T-cell (primary cell): ENCODE measurements around the gene GDAP2. TPM values are rescaled to one million over a fixed set of nuclear protein-coding genes. Genes with fewer than 3 reads are reported as not detected.

ENCODE experiments used
- ATAC-seq, 4 experiments: fragments of 200-7000 bp in 3 of 4; fragments of 150-1000 bp in 1 of 4; cut with Tn5 transposase; replicated peaks in 1 of 4; 1 replicate in 3 of 4; 2 replicates in 1 of 4; pipeline ENCODE4 v1.10.0; 2021; ENCODE audit warnings: moderate library complexity in 3 of 4, mild to moderate bottlenecking in 2 of 4, moderate number of reproducible peaks in 1 of 4
- CTCF ChIA-PET, 2 donors: fragments of 300-600 bp; sonication (Branson Sonifier 250); formaldehyde crosslinking; loops; one replicate each; lab custom pipeline; 2022; ENCODE audit warnings: antibody characterized with exemption in 2 of 2; lab: Charles Lee
- POLR2A ChIA-PET, 2 donors: fragments of 300-600 bp; sonication (Branson Sonifier 250); formaldehyde crosslinking; loops; one replicate each; lab custom pipeline; 2022; ENCODE audit warnings: antibody characterized with exemption in 2 of 2; lab: Charles Lee
- DNase-seq, 35 experiments: peaks; one replicate each; pipeline versions ENCODE4 v3.0.0 to v3.0.0-alpha.2; 2013 to 2023
- H3K27ac ChIP-seq: one replicate; pipeline ENCODE4 v1.5.1; 2013; ENCODE audit warnings: low read length
- H3K27me3 ChIP-seq, 2 experiments: replicated peaks in 1 of 2; 1 replicate in 1 of 2; 2 replicates in 1 of 2; pipeline versions ENCODE4 v1.6.1 to v1.7.0; 2013; ENCODE audit warnings: low read length in 1 of 2, mixed read lengths in 1 of 2; ENCODE audit not compliant: control insufficient read depth in 2 of 2, insufficient read depth in 2 of 2; ENCODE audit errors: extremely low read depth in 1 of 2
- H3K36me3 ChIP-seq, 2 donors: 1 replicate in 1 of 2; 2 replicates in 1 of 2; pipeline versions ENCODE4 v1.6.1 to v1.7.0; 2013; ENCODE audit warnings: low read length in 1 of 2; ENCODE audit not compliant: control insufficient read depth in 2 of 2, insufficient read depth in 1 of 2; ENCODE audit errors: extremely low read depth in 1 of 2
- H3K4me1 ChIP-seq, 2 experiments: 1 replicate in 1 of 2; 2 replicates in 1 of 2; pipeline versions ENCODE4 v1.6.1 to v1.7.0; 2013; ENCODE audit warnings: low read length in 2 of 2, mixed read lengths in 1 of 2; ENCODE audit not compliant: insufficient read depth in 2 of 2, control insufficient read depth in 1 of 2; ENCODE audit errors: extremely low read depth in 1 of 2
- H3K4me3 ChIP-seq, 2 donors: 1 replicate in 1 of 2; 2 replicates in 1 of 2; pipeline versions ENCODE4 v1.5.1 to v1.7.0; 2013; ENCODE audit warnings: mild to moderate bottlenecking in 2 of 2, low read length in 1 of 2, moderate library complexity in 1 of 2; ENCODE audit not compliant: control insufficient read depth in 1 of 2; ENCODE audit errors: extremely low read depth in 1 of 2
- H3K9me3 ChIP-seq: 2 replicates; pipeline ENCODE4 v1.7.0; 2013
- H3K27ac Mint-ChIP-seq, 2 donors: one replicate each; pipeline ENCODE4 v1.8.0; 2020 to 2021; ENCODE audit warnings: mild to moderate bottlenecking in 2 of 2, mixed read lengths in 2 of 2
- H3K27me3 Mint-ChIP-seq, 2 donors: one replicate each; pipeline ENCODE4 v1.8.0; 2021 to 2022; ENCODE audit warnings: mixed read lengths in 2 of 2
- H3K36me3 Mint-ChIP-seq: one replicate; pipeline ENCODE4 v1.8.0; 2021; ENCODE audit warnings: mixed read lengths
- H3K4me1 Mint-ChIP-seq, 3 donors: one replicate each; pipeline ENCODE4 v1.8.0; 2020 to 2022; ENCODE audit warnings: mixed read lengths in 3 of 3, mild to moderate bottlenecking in 1 of 3
- H3K4me3 Mint-ChIP-seq, 3 donors: one replicate each; pipeline ENCODE4 v1.8.0; 2020 to 2022; ENCODE audit warnings: mild to moderate bottlenecking in 3 of 3, mixed read lengths in 3 of 3, moderate library complexity in 3 of 3
- H3K9me3 Mint-ChIP-seq, 3 donors: one replicate each; pipeline ENCODE4 v1.8.0; 2020 to 2022; ENCODE audit warnings: mixed read lengths in 3 of 3
- WGBS: methylation state at CpG from one replicate; pipeline ENCODE4 v1.1.5; 2013; ENCODE audit warnings: missing lambda C conversion rate; ENCODE audit not compliant: insufficient coverage; 5-methylcytosine and 5-hydroxymethylcytosine counted together
- total RNA-seq, 35 experiments: library from RNA in 6 of 35; stranded (reverse) in 6 of 35; fragments of 120-200 nt in 1 of 35; gene quantifications; one replicate each; pipeline versions ENCODE4 v1.2.1 to v1.2.4 and lab custom pipeline; 2013 to 2026

Gene GDAP2
- total RNA-seq, 5 donors from 2014 or later (not counting 1 experiment from before 2014, with no cell fraction given): 19.9 to 26.4 (median 23.3) TPM

DNA sequence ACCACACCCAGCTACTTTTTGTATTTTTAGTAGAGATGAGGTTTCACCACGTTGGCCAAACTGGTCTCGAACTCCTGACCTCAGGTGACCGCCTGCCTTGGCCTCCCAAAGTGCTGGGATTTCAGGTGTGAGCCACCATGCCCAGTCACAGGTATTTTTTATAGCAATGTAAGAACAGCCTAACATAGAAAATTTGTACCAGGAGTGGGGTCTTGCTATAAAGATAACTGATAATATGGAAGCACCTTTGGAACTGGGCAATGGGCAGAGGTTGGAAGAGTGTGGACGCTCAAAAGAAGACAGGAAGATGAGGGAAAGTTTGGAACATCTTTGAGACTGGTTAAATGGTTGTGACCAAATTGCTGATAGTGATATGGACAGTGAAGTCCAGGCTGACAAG lies 99.2 kb downstream of the GDAP2 start:
- Histone ChIP-seq H3K9me3 (no peaks in the 10 kb centered on the region), H3K36me3 (no peaks in the 10 kb centered on the region), H3K27me3 (peaks cover 0 to 11% of the 10 kb centered on the region in 2 experiments), H3K27ac (no peak overlapping the region), H3K4me3 (no peak overlapping the region), H3K4me1 (no peaks in the 10 kb centered on the region)
- DNase-seq (no peak), ATAC-seq (no peak)
- ChIA-PET CTCF (no interaction called here), POLR2A (no interaction called here)
- H3K27ac Mint-ChIP-seq: no peak overlapping the region
- peaks cover 4% of the 10 kb centered on the region for H3K36me3 Mint-ChIP-seq
- H3K4me3 Mint-ChIP-seq: no peak overlapping the region
- H3K27me3 Mint-ChIP-seq: peaks cover 4 to 28% of the 10 kb centered on the region in 2 donors
- H3K9me3 Mint-ChIP-seq: peaks cover 9 to 16% (median 14%) of the 10 kb centered on the region in 3 donors
- H3K4me1 Mint-ChIP-seq: no peaks in the 10 kb centered on the region
- WGBS: 57% methylated on average over 1 of the region's 4 CpGs

GRCh38 chr1:117828201-117828600 lies 101.2 kb downstream of the GDAP2 start:
- H3K27me3 Mint-ChIP-seq: peaks cover 8 to 34% of the 10 kb centered on the region in 2 donors
- H3K4me1 ChIP-seq: no peaks in the 10 kb centered on the region
- no peaks in the 10 kb centered on the region for H3K36me3 Mint-ChIP-seq
- no peak overlapping the region for H3K4me3 Mint-ChIP-seq
- H3K4me1 Mint-ChIP-seq: no peaks in the 10 kb centered on the region
- DNase-seq (no peak), ATAC-seq (no peak)
- H3K9me3 ChIP-seq: no peaks in the 10 kb centered on the region
- H3K36me3 ChIP-seq: no peaks in the 10 kb centered on the region
- no peak overlapping the region for H3K27ac ChIP-seq
- 79% methylated on average over 2 of the region's 4 CpGs for WGBS
- H3K9me3 Mint-ChIP-seq: peaks cover 9 to 16% (median 11%) of the 10 kb centered on the region in 3 donors
- H3K27ac Mint-ChIP-seq: no peak overlapping the region
- ChIA-PET CTCF (no interaction called here), POLR2A (no interaction called here)
- H3K4me3 ChIP-seq: no peak overlapping the region
- H3K27me3 ChIP-seq: peaks cover 0 to 14% of the 10 kb centered on the region in 2 experiments

DNA sequence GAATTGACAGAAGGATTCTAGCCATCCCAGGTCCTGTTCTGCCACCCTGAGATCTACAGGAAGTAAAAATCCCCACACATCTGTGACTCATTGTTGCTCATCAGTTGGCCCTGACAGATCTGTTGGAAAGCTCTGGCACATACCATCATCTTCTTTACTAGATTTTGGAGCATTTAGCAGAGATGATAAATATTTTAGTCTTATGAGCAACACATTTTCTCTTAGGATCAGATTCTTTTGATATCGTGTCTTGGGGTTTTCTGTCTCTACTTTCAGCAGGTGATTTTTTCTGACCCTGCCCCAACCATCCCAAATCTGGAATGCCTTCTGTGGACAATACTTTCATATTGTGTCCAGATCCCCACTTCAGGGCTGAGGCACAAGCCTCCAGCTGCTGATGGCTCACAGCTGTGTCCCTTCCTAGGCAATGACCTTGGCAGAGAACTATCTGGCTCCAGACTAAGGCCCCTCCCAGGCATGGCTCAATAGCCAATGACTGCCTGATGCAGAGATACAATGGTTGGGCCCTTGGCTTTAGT lies 102.8 kb downstream of the GDAP2 start:
- no peak for ATAC-seq
- POLR2A ChIA-PET: no interaction called here
- Histone ChIP-seq H3K27ac (no peak overlapping the region), H3K27me3 (peaks cover 0 to 14% of the 10 kb centered on the region in 2 experiments), H3K4me3 (no peak overlapping the region), H3K4me1 (no peaks in the 10 kb centered on the region), H3K36me3 (no peaks in the 10 kb centered on the region), H3K9me3 (no peaks in the 10 kb centered on the region)
- Mint-ChIP-seq H3K27me3 (peaks cover 8 to 33% of the 10 kb centered on the region in 2 donors), H3K9me3 (peaks cover 5 to 13% (median 9%) of the 10 kb centered on the region in 3 donors), H3K4me1 (no peaks in the 10 kb centered on the region), H3K4me3 (no peak overlapping the region), H3K27ac (no peak overlapping the region), H3K36me3 (no peaks in the 10 kb centered on the region)
- CTCF ChIA-PET: no interaction called here
- no peak for DNase-seq
- WGBS: 100% methylated on average over 1 of the region's 1 CpG

- Histone ChIP-seq H3K9me3 (no peaks in the 10 kb centered on the region), H3K36me3 (no peaks in the 10 kb centered on the region), H3K4me3 (no peak overlapping the region), H3K27me3 (peaks cover 0 to 14% of the 10 kb centered on the region in 2 experiments), H3K27ac (no peak overlapping the region), H3K4me1 (no peaks in the 10 kb centered on the region)
- H3K9me3 Mint-ChIP-seq: peaks cover 5 to 16% (median 12%) of the 10 kb centered on the region in 3 donors
- no peaks in the 10 kb centered on the region for H3K36me3 Mint-ChIP-seq
- H3K27me3 Mint-ChIP-seq: peaks cover 8 to 33% of the 10 kb centered on the region in 2 donors
- ChIA-PET POLR2A (no interaction called here), CTCF (no interaction called here)
- no CpG with 5 or more reads among the region's 2 CpGs for WGBS
- H3K27ac Mint-ChIP-seq: no peak overlapping the region
- no peak overlapping the region for H3K4me3 Mint-ChIP-seq
- DNase-seq (no peak), ATAC-seq (no peak)
- H3K4me1 Mint-ChIP-seq: no peaks in the 10 kb centered on the region
Measured at GRCh38 chr1:117826119-117826518, 103.3 kb downstream of the GDAP2 start.

- Histone ChIP-seq H3K27me3 (peaks cover 0 to 14% of the 10 kb centered on the region in 2 experiments), H3K27ac (no peak overlapping the region), H3K9me3 (no peaks in the 10 kb centered on the region), H3K4me3 (no peak overlapping the region), H3K4me1 (no peaks in the 10 kb centered on the region), H3K36me3 (no peaks in the 10 kb centered on the region)
- H3K4me3 Mint-ChIP-seq: no peak overlapping the region
- DNase-seq (no peak), ATAC-seq (no peak)
- no peak overlapping the region for H3K27ac Mint-ChIP-seq
- H3K27me3 Mint-ChIP-seq: peaks cover 8 to 33% of the 10 kb centered on the region in 2 donors
- 40% methylated on average over 1 of the region's 2 CpGs for WGBS
- CTCF ChIA-PET: no interaction called here
- H3K9me3 Mint-ChIP-seq: peaks cover 3 to 13% (median 9%) of the 10 kb centered on the region in 3 donors
- POLR2A ChIA-PET: no interaction called here
- no peaks in the 10 kb centered on the region for H3K36me3 Mint-ChIP-seq
- H3K4me1 Mint-ChIP-seq: no peaks in the 10 kb centered on the region
Measured at GRCh38 chr1:117825414-117825813, 104.0 kb downstream of the GDAP2 start.

DNA sequence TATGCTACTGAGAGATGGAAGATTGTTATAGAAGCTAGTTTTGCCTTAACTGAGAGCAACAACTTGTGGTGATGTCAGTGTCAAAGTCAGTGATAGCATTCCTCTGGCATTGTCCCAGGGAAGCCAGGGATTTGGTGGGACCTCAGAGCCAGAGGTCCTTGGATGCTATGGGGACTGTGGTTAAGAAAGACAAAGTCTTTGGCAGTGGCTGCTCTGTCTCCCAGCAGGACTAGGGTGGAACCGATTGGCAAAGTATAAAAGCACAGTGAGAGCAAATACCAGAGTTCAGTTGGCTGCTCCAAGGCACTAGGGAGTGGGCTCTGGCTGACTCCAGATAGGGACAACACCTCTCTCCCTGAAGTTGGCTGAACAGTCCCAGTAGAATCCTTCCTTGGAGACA lies 104.8 kb downstream of the GDAP2 start:
- Histone ChIP-seq H3K4me1 (no peaks in the 10 kb centered on the region), H3K27me3 (peaks cover 0 to 14% of the 10 kb centered on the region in 2 experiments), H3K36me3 (no peaks in the 10 kb centered on the region), H3K9me3 (no peaks in the 10 kb centered on the region), H3K4me3 (no peak overlapping the region), H3K27ac (no peak overlapping the region)
- CTCF ChIA-PET: no interaction called here
- peaks cover 8 to 33% of the 10 kb centered on the region in 2 donors for H3K27me3 Mint-ChIP-seq
- no peak overlapping the region for H3K4me3 Mint-ChIP-seq
- DNase-seq (no peak), ATAC-seq (no peak)
- no peaks in the 10 kb centered on the region for H3K4me1 Mint-ChIP-seq
- no peaks in the 10 kb centered on the region for H3K36me3 Mint-ChIP-seq
- 89% methylated on average over 1 of the region's 1 CpG for WGBS
- H3K27ac Mint-ChIP-seq: no peak overlapping the region
- H3K9me3 Mint-ChIP-seq: peaks cover 0 to 8% (median 5%) of the 10 kb centered on the region in 3 donors
- POLR2A ChIA-PET: no interaction called here
